Measurements from ENCODE around the gene CCNQ.

CCNQ gene

GRCh38 chrX:153646620-153647373, 47.9 kb upstream of the CCNQ start, which contains the start of gene DUSP9 (continued):
- TF ChIP-seq ZNF777 (tag by site-specific recombination; IDR thresholded peaks at IDR 0.05; ENCODE audit: borderline replicate concordance), result no peak

DNA sequence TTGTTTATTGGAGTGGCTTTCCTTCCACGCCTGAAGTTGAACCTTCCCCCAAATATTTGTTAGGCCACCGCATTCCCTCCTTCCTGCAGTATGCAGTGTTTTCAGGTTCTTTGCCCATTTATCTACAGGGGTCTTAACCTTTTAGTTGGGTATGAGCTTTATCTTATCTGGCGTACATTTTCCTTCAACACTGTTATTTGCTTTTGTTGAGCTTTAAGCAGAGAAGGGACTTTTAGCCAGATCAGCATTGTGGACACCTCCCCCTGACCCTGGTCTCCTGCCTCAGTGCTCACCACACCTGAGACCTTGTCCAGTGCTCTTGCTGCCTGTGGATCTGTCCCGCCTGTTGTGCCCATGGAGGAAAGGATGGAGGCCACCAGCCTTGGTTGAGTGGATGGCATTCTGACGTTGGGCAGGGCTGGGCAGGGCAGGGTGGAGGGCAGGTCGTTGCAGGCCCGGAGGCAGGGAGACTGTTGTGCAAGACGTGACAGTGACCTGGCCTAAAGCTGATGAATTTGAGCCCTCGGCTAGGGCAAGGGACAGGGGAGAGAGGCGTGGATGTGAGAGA, 47.1 kb upstream of the CCNQ start:
- Histone ChIP-seq H3K9me3 (ENCODE audit: control insufficient read depth, insufficient read depth, low read depth, low read length) (no peaks in the 10 kb centered on the region), H3K4me1 (ENCODE audit: control insufficient read depth, insufficient read depth, low read length) (peaks cover 3% of the 10 kb centered on the region; the same call in 1 of the 2 replicates), H3K27ac (ENCODE audit: extremely low read depth, low read depth, low read length) (no peak overlapping the region), H3K4me3 (ENCODE audit: low read depth, low read length) (no peak overlapping the region), H3K36me3 (ENCODE audit: control insufficient read depth in 2 of 2, insufficient read depth in 1 of 2, low read length in 2 of 2) (no peaks in the 10 kb centered on the region)
- TF ChIP-seq ZNF184 (tag by site-specific recombination; IDR thresholded peaks at IDR 0.05) (no peak), ZNF19 (tag by site-specific recombination; IDR thresholded peaks at IDR 0.05; ENCODE audit: low read depth) (no peak), ZNF549 (tag by site-specific recombination; IDR thresholded peaks at IDR 0.05) (no peak), ZNF292 (tag by site-specific recombination; IDR thresholded peaks at IDR 0.05; ENCODE audit: borderline replicate concordance, low read depth) (no peak), ZNF404 (tag by site-specific recombination; IDR thresholded peaks at IDR 0.05) (no peak), ZNF157 (tag by site-specific recombination; IDR thresholded peaks at IDR 0.05) (no peak), PRDM10 (tag by site-specific recombination; IDR thresholded peaks at IDR 0.05) (no peak), INSM2 (tag by site-specific recombination; IDR thresholded peaks at IDR 0.05) (no peak), ZNF121 (tag by site-specific recombination; IDR thresholded peaks at IDR 0.05) (no peak), ZNF624 (tag by site-specific recombination; IDR thresholded peaks at IDR 0.05) (no peak), ZNF2 (tag by site-specific recombination; IDR thresholded peaks at IDR 0.05) (no peak), ZNF10 (tag by site-specific recombination; IDR thresholded peaks at IDR 0.05) (no peak), ZNF626 (tag by site-specific recombination; IDR thresholded peaks at IDR 0.05) (no peak), ZNF660 (tag by site-specific recombination; IDR thresholded peaks at IDR 0.05) (no peak), ZNF664 (tag by site-specific recombination; IDR thresholded peaks at IDR 0.05) (no peak)
- TF ChIP-seq, protein P1, sequence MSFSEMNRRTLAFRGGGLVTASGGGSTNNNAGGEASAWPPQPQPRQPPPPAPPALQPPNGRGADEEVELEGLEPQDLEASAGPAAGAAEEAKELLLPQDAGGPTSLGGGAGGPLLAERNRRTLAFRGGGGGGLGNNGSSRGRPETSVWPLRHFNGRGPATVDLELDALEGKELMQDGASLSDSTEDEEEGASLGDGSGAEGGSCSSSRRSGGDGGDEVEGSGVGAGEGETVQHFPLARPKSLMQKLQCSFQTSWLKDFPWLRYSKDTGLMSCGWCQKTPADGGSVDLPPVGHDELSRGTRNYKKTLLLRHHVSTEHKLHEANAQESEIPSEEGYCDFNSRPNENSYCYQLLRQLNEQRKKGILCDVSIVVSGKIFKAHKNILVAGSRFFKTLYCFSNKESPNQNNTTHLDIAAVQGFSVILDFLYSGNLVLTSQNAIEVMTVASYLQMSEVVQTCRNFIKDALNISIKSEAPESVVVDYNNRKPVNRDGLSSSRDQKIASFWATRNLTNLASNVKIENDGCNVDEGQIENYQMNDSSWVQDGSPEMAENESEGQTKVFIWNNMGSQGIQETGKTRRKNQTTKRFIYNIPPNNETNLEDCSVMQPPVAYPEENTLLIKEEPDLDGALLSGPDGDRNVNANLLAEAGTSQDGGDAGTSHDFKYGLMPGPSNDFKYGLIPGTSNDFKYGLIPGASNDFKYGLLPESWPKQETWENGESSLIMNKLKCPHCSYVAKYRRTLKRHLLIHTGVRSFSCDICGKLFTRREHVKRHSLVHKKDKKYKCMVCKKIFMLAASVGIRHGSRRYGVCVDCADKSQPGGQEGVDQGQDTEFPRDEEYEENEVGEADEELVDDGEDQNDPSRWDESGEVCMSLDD (tag by site-specific recombination; IDR thresholded peaks at IDR 0.05), result no peak
- POLR2A ChIA-PET, result interaction anchor here (1.4 kb wide), 1 partner anchor 47 kb away, joined by 4 read pairs; the partner anchor contains the start of gene CCNQ
- CTCF ChIA-PET, result interaction anchor here (0.5 to 2.5 kb wide), 16 partner anchors 8 to 704 kb away, joined by 3 to 24 read pairs (median 4); no protein-coding TSS in a partner anchor
